ENCODE data around the gene KIAA0825. TPM values are rescaled to one million over a fixed set of nuclear protein-coding genes. Genes with fewer than 3 reads are reported as not detected.
A peak's percentile ranks its signal among the peaks of the same experiment; 100 is the strongest.
"Not testable (repeated sequence)": the region's sequence is repeated elsewhere in the genome, so short reads cannot be mapped to it uniquely, and the experiment has no call there.

The KIAA0825 gene
- total and polyA plus RNA-seq, 2 donors, result 0.79 to 25.5 TPM

DNA sequence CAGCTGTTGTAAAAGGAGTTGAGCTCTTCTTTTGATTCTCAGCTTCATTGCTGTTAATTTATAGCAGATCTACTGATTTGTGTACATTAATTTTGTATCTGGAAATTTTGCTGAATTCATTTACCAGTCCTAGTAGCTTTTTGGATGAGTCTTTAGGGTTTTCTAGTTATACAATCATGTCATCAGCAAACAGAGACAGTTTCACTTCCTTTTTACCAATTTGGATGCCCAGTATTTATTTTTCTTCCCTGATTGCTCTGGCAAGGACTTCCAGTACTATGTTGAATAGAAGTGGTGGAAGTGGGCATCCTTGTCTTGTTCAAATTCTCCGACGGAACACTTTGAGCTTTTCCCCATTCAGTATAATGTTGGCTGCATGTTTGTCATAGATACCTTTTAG is 478.1 kb downstream of the KIAA0825 start:
- 96% methylated on average over 2 of the region's 2 CpGs for WGBS
- Histone ChIP-seq H3K27ac (ENCODE audit: low read depth) (no peak overlapping the region), H3K4me3 (ENCODE audit: low read depth, low read length) (no peak overlapping the region), H3K36me3 (ENCODE audit: insufficient read depth) (no peaks in the 10 kb centered on the region), H3K4me1 (ENCODE audit: insufficient read depth) (no peaks in the 10 kb centered on the region)
- DNase-seq (ENCODE audit: extremely low spot score), result no peak

DNA sequence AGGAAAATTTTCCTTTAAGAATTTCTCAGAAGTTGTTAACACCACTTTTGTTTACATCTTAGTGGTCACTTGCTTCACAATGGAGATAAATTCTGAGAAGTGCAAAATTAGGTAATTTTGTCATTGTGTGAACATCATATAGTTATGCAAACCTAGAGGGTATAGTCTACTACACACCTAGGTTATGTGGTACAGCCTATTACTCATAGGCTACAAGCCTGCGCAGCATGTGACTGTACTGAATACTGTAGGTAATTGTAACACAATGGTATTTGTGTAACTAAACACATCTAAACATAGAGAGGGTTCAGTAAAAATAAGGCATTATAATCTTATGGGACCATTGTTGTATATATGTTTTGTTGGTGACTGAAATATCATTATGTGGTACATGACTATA is 488.3 kb downstream of the KIAA0825 start:
- DNase-seq (ENCODE audit: extremely low spot score), result no peak
- H3K4me1 ChIP-seq (ENCODE audit: insufficient read depth), result no peaks in the 10 kb centered on the region
- H3K27ac ChIP-seq (ENCODE audit: low read depth), result no peak overlapping the region
- no peaks in the 10 kb centered on the region for H3K36me3 ChIP-seq (ENCODE audit: insufficient read depth)
- 98% methylated on average over 1 of the region's 1 CpG for WGBS
- H3K4me3 ChIP-seq (ENCODE audit: low read depth, low read length), result no peak overlapping the region

DNA sequence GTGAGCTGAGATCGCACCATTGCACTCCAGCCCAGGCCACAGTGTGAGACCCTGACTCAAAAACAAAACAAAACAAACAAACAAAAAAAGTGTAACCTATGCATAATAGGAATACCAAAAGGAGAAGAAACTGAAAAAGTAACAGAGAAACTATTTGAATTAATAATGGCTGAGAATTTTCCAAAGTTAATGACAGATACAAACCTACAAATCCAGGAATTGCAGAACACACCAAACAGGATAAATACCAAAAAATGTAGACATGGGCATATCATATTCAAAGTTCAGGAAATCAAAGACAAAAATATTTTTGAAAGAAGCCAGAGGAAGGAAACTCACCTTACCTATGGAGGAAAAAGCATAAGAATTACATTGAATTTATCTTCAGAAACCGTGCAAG is 493.3 kb downstream of the KIAA0825 start:
- H3K4me3 ChIP-seq (ENCODE audit: low read depth, low read length), result no peak overlapping the region
- no peaks in the 10 kb centered on the region for H3K36me3 ChIP-seq (ENCODE audit: insufficient read depth)
- WGBS, result 83% methylated on average over 2 of the region's 2 CpGs
- H3K4me1 ChIP-seq (ENCODE audit: insufficient read depth), result no peaks in the 10 kb centered on the region
- no peak overlapping the region for H3K27ac ChIP-seq (ENCODE audit: low read depth)
- no peak for DNase-seq (ENCODE audit: extremely low spot score)

DNA sequence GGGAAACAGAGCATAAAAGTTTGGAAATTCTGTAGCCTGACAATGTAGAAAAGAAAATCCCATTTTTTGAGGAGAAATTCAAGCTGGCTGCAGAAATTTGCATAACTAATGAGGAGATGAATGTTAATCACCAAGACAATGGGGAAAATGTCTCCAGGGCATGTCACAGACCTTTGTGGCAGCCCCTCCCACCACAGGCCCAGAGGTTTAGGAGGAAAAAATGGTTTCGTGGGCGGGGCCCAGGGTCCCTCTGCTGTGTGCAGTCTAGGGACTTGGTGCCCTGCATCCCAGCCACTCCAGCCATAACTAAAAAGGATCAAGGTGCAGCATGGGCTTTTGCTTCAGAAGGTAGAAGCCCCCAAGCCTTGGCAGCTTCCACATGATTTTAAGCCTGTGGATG is 502.1 kb downstream of the KIAA0825 start:
- 98% methylated on average over 2 of the region's 2 CpGs for WGBS
- H3K36me3 ChIP-seq (ENCODE audit: insufficient read depth); H3K4me1 ChIP-seq (ENCODE audit: insufficient read depth); DNase-seq (ENCODE audit: extremely low spot score); H3K27ac ChIP-seq (ENCODE audit: low read depth); H3K4me3 ChIP-seq (ENCODE audit: low read depth, low read length): not testable (repeated sequence)

DNA sequence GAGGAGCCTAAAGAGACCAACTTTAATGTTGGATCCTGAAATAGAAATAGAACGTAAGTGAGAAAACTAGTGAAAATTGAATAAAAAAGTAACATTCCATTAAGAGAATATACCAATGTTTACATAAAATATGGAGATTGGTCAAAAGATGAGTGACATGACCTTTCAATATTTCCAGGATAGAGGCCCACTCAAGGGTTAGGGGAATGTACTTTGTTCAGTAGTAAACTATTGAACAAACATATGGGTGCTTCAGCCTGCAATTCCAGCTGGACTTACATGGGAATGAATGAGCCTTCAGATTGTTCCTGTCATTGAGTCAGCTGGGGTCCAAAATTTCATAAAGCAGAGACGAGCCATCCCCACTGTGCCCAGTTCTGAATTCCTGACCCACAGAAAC is 505.3 kb downstream of the KIAA0825 start:
- H3K4me1 ChIP-seq (ENCODE audit: insufficient read depth), result no peaks in the 10 kb centered on the region
- H3K4me3 ChIP-seq (ENCODE audit: low read depth, low read length), result no peak overlapping the region
- no peak overlapping the region for H3K27ac ChIP-seq (ENCODE audit: low read depth)
- no peaks in the 10 kb centered on the region for H3K36me3 ChIP-seq (ENCODE audit: insufficient read depth)
- DNase-seq (ENCODE audit: extremely low spot score), result no peak
- 81% methylated on average over 2 of the region's 2 CpGs for WGBS

DNA sequence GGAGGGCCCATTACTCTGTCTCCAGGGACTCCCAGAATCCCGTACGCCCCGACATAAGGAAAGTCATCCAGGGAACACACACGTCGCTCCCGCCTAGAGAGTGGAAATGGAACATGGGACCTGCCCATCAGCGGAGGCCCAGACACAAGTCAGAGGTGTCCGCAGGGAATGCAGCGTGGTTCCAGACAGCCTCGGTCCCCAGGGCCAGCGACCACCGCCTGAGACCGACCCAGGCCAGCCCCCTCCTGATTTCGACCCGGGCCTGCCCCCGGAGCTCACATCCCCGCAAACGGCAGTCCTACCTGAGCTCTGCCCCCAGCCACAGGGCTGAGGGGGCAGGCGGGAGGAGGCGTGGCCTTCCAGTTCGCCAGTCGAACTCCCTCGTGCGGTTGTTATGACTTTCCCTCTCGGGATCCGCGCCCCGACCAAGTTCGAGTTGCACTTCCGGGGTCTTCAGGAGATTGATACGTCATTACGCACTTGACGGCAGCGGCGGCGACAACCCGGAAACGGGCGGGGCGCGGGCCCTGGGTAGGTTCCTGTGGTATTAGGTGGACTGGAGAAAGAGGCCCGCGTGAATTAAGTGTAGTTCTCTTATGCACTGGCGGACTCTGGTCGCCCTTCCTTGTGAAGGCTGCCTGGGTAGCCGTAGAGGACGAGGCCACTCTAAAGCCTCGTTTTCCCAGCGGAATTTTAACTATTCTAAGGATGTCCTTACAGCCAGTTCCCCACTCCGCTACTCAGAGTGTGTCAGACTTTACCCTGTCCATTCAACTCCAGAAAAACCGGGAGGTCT is 507.0 kb downstream of the KIAA0825 start:
- WGBS, result 1% methylated on average over 51 of the region's 51 CpGs
- peaks cover under 1% of the 10 kb centered on the region for H3K36me3 ChIP-seq (ENCODE audit: insufficient read depth)
- peak overlapping the region; percentile 88 for H3K27ac ChIP-seq (ENCODE audit: low read depth)
- H3K4me1 ChIP-seq (ENCODE audit: insufficient read depth), result no peaks in the 10 kb centered on the region
- peak; percentile 84 for DNase-seq (ENCODE audit: extremely low spot score)
- H3K4me3 ChIP-seq (ENCODE audit: low read depth, low read length), result peak overlapping the region; percentile 89

DNA sequence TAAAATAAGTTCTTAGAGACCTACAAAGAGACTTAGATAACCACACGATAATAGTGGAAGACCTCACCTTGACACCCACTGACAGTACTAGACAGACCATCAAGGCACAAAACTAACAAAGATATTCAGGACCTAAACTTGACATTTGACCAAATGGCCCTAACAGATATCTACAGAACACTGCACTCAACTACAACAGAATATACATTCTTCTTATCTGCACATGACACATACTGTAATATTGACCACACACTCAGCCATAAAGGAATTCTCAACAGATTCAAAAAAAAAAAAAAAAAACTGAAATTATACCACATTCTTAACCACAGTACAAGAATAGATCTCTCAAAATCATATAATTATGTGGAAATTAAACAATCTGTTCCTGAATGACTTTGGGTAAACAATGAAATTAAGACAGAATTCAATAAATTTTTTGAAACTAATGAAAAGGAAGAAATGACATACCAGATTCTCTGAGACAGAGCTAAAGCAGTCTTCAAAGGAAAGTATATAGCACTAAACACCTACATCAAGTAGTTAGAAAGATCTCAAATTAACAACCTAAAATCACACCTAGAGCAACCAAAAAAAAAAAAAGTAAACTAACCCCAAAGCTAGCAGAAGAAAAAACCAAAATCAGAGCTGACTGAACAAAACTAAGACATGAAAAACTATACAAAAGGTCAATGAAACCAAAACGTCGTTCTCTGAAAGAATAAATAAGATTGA is 514.7 kb downstream of the KIAA0825 start:
- 77% methylated on average over 3 of the region's 3 CpGs for WGBS
- no peaks in the 10 kb centered on the region for H3K4me1 ChIP-seq (ENCODE audit: insufficient read depth)

More for the DNA sequence above, 514.7 kb downstream of the KIAA0825 start:
- no peak overlapping the region for H3K27ac ChIP-seq (ENCODE audit: low read depth)
- H3K4me3 ChIP-seq (ENCODE audit: low read depth, low read length), result no peak overlapping the region
- peaks cover 3% of the 10 kb centered on the region for H3K36me3 ChIP-seq (ENCODE audit: insufficient read depth)
- no peak for DNase-seq (ENCODE audit: extremely low spot score)

Other genes with a start within 250 kb of the KIAA0825 start
- 27.3 TPM for gene SLF1, start 65 bp upstream of the KIAA0825 start, total RNA-seq
- 2.1 TPM for gene SLF1, start 65 bp upstream of the KIAA0825 start, polyA plus RNA-seq

All from urinary bladder (tissue), 4 donors.